ENCODE data around the gene TRAPPC3. TPM values are rescaled to one million over a fixed set of nuclear protein-coding genes. Genes with fewer than 3 reads are reported as not detected.

TRAPPC3 gene
- total RNA-seq, 1 donor from 2014 or later = 69.7 TPM

DNA sequence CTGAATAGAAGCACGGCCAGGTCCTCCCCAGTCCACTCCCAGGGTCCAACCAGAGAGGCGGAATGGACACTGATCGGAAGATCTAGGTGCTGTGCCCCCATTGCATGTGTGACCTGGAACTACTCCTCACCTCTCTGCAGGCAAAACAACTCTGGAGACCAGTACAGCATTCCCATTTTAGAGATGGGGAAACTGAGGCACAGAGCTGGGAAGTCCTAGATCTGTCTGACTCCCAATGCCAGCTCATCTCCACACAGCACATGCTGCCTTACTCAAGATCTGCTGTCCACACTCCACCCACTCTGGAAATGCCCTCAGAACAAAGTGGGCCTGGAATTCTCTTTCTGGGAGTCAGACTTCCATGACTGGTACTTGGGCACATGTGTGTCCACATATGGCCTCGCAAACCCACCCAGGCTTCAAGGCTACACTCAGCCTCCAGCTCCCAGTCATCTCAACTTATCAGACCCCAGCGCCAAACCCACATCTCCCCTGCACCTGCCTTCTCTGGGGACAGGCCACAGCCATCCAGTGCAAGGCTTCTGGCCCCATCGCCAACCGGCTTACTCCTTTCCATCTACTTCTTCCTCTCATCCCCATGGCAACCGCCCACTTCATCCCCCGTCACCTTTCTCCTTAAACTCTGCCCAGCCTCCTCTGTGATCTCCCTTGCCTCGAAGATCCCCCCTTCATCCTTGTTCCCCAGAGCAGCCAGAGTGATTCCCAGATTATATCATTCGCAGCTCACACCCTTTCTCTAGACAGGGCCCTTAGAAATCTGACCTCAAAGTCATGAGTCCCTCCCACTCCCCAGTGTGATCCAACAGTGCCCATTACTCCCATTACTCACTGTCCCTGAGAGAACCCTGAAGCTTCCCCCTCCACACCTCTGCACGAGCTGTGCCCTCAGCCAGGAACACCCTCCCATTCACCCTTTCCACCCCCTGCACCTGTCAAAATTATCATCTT is 26.9 kb downstream of the TRAPPC3 start:
- TF ChIP-seq, protein P1, sequence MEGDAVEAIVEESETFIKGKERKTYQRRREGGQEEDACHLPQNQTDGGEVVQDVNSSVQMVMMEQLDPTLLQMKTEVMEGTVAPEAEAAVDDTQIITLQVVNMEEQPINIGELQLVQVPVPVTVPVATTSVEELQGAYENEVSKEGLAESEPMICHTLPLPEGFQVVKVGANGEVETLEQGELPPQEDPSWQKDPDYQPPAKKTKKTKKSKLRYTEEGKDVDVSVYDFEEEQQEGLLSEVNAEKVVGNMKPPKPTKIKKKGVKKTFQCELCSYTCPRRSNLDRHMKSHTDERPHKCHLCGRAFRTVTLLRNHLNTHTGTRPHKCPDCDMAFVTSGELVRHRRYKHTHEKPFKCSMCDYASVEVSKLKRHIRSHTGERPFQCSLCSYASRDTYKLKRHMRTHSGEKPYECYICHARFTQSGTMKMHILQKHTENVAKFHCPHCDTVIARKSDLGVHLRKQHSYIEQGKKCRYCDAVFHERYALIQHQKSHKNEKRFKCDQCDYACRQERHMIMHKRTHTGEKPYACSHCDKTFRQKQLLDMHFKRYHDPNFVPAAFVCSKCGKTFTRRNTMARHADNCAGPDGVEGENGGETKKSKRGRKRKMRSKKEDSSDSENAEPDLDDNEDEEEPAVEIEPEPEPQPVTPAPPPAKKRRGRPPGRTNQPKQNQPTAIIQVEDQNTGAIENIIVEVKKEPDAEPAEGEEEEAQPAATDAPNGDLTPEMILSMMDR (IDR thresholded peaks at IDR 0.05) = no peak
- Mint-ChIP-seq H3K9me3 (ENCODE audit: low read depth) (no peaks in the 10 kb centered on the region), H3K4me3 (ENCODE audit: unreplicated experiment) (no peak overlapping the region), H3K27ac (ENCODE audit: unreplicated experiment) (peak overlapping the region; percentile 25), H3K27me3 (ENCODE audit: low read depth) (peaks cover 2% of the 10 kb centered on the region), H3K36me3 (ENCODE audit: low read depth) (no peaks in the 10 kb centered on the region), H3K4me1 (ENCODE audit: low read depth) (peaks cover 47% of the 10 kb centered on the region)
- DNase-seq (ENCODE audit: low spot score) = no peak

DNA sequence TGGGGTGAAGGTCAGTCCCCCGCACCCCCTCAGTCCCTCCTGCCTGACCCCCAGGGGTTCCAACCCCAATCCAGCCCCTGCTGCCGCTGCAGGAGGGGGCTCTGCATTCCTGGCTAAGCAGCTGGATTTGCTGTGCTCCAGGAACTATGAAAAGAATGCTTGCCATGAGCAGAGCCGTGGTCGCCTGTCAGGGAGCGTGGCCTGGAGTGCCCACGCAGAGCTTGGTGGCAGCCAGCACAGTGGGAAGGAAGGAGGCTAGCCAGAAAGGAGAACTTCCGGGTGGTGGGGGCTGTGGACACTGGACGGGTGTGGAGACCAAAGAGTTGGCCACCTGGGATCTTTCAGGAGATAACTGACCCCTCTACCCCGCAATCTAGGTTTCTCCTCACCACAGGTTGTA is 29.8 kb downstream of the TRAPPC3 start:
- H3K4me3 Mint-ChIP-seq (ENCODE audit: unreplicated experiment) = no peak overlapping the region
- H3K27ac Mint-ChIP-seq (ENCODE audit: unreplicated experiment) = peak overlapping the region; percentile 67
- peaks cover 55% of the 10 kb centered on the region for H3K4me1 Mint-ChIP-seq (ENCODE audit: low read depth)
- TF ChIP-seq, protein P1 (IDR thresholded peaks at IDR 0.05) = no peak
- H3K27me3 Mint-ChIP-seq (ENCODE audit: low read depth) = peaks cover 1% of the 10 kb centered on the region
- no peak for DNase-seq (ENCODE audit: low spot score)
- H3K36me3 Mint-ChIP-seq (ENCODE audit: low read depth) = no peaks in the 10 kb centered on the region
- no peaks in the 10 kb centered on the region for H3K9me3 Mint-ChIP-seq (ENCODE audit: low read depth)

DNA sequence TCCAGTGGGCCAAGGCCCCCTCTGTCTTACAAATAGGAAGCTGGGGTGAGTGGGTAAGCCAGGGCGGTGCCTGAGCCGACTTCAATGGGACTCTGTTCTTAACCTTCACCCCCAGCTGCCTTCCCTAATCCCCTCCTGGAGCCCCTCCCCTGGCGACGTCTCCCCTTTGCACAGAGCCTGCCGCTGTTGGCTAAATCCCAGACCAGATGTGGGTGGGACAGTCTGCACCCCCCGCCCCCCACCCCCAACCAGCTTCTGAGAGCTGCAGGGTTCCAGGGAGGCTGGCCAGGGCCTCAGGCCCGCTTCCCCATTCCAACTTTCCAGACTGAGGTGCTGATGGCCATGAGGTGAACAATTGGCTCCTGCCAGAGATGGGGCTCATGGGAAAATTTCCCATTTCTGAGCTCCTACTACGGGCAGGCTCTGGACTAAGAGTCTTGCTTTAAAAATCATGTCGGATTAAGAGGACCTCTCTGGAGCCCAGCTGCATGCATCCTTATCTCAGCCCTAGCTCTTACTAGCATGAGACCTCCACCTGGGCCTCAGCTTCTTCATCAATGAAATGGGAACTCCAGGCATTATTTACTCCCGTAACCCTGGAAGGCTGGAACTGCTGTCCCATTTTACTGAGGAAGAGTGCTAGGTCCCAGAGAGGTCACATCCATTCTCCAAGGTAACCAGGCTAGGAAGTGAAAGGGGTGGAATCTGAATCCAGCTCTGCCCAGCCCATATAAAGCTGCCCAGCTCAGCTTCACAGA is 30.7 kb downstream of the TRAPPC3 start:
- H3K4me3 Mint-ChIP-seq (ENCODE audit: unreplicated experiment) = no peak overlapping the region
- H3K27ac Mint-ChIP-seq (ENCODE audit: unreplicated experiment) = no peak overlapping the region
- H3K36me3 Mint-ChIP-seq (ENCODE audit: low read depth) = no peaks in the 10 kb centered on the region
- H3K9me3 Mint-ChIP-seq (ENCODE audit: low read depth) = no peaks in the 10 kb centered on the region
- DNase-seq (ENCODE audit: low spot score) = no peak
- peaks cover 54% of the 10 kb centered on the region for H3K4me1 Mint-ChIP-seq (ENCODE audit: low read depth)
- TF ChIP-seq, protein P1 (IDR thresholded peaks at IDR 0.05) = no peak
- no peaks in the 10 kb centered on the region for H3K27me3 Mint-ChIP-seq (ENCODE audit: low read depth)

DNA sequence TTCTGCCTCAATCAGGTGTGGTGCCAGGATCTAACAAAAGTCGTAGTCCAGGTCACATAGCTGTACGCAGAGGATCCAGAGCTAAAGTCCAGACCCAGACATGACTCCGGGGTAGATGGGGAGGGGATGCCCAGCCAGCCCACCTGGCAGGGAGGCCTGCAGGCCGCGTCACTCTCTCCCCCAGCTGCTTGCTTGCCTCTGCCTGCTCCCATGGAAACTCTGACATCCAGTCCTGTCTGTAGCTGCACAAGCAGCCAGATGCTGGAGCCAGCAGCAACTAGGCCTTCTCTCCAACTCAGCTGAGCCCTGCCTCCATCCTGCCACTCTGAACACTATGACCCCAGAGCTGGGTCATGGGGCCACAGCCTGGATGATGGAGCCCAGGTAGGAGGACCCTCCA is 32.4 kb downstream of the TRAPPC3 start:
- no peak for DNase-seq (ENCODE audit: low spot score)
- TF ChIP-seq, protein P1 (IDR thresholded peaks at IDR 0.05) = no peak
- Mint-ChIP-seq H3K36me3 (ENCODE audit: low read depth) (no peaks in the 10 kb centered on the region), H3K27ac (ENCODE audit: unreplicated experiment) (no peak overlapping the region), H3K4me1 (ENCODE audit: low read depth) (peaks cover 42% of the 10 kb centered on the region), H3K4me3 (ENCODE audit: unreplicated experiment) (no peak overlapping the region), H3K27me3 (ENCODE audit: low read depth) (no peaks in the 10 kb centered on the region), H3K9me3 (ENCODE audit: low read depth) (no peaks in the 10 kb centered on the region)

DNA sequence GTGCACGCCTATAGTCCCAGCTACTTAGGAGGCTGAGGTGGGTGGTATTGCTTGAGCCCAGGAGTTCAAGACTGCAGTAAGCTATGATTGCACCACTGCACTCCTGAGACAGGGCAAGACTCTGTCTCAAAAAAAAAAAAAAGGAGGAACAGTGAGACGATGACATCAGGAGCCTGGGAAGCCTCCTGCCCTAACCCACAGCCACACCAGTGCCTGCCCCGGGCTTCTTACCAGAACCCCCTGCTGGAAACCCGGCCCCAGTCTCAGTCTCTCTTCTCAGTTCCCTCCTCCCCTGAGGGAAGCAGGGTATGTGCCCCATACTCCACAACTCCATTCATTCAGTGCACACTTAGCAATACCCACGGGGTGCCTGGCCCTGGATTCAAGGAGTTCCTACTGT is 33.4 kb downstream of the TRAPPC3 start:
- Mint-ChIP-seq H3K4me3 (ENCODE audit: unreplicated experiment) (no peak overlapping the region), H3K27me3 (ENCODE audit: low read depth) (no peaks in the 10 kb centered on the region), H3K9me3 (ENCODE audit: low read depth) (no peaks in the 10 kb centered on the region), H3K4me1 (ENCODE audit: low read depth) (peaks cover 45% of the 10 kb centered on the region), H3K27ac (ENCODE audit: unreplicated experiment) (peak overlapping the region; percentile 87), H3K36me3 (ENCODE audit: low read depth) (no peaks in the 10 kb centered on the region)
- TF ChIP-seq, protein P1 (IDR thresholded peaks at IDR 0.05) = no peak
- no peak for DNase-seq (ENCODE audit: low spot score)

All from chondrocyte (in vitro differentiated cells).